NT2/D1 (cell line): ENCODE data around the gene TRIM25.

ENCODE experiments used
- DNase-seq: peaks from one replicate; pipeline ENCODE4 v3.0.0-alpha.2; 2011; ENCODE audit warnings: low read depth, low spot score
- H3K27me3 ChIP-seq: 2 replicates; pipeline ENCODE4 v1.6.0; 2011; ENCODE audit warnings: mild to moderate bottlenecking; ENCODE audit not compliant: insufficient read length, insufficient read depth
- H3K36me3 ChIP-seq: 2 replicates; pipeline ENCODE4 v1.6.1; 2011; ENCODE audit warnings: mild to moderate bottlenecking, low read length, mixed read lengths; ENCODE audit not compliant: insufficient read depth, insufficient read length
- H3K4me1 ChIP-seq: 2 replicates; pipeline ENCODE4 v1.5.1; 2011; ENCODE audit not compliant: insufficient read depth, insufficient read length
- H3K4me3 ChIP-seq: 2 replicates; pipeline ENCODE4 v1.5.1; 2011; ENCODE audit warnings: low read depth; ENCODE audit not compliant: insufficient read length
- H3K9ac ChIP-seq: 2 replicates; pipeline ENCODE4 v1.6.0; 2011; ENCODE audit warnings: low read depth; ENCODE audit not compliant: insufficient read length
- H3K9me3 ChIP-seq: 2 replicates; pipeline ENCODE4 v1.5.1; 2011; ENCODE audit warnings: mild to moderate bottlenecking, low read length; ENCODE audit not compliant: insufficient read depth
- SUZ12 ChIP-seq: IDR thresholded peaks from 2 replicates; pipeline ENCODE4 v1.6.1; 2011; ENCODE audit not compliant: insufficient read length, insufficient read depth; ENCODE audit errors: extremely low read depth
- YY1 ChIP-seq: IDR thresholded peaks from 2 replicates; pipeline ENCODE4 v1.6.1; 2011; ENCODE audit not compliant: insufficient read length, insufficient read depth
- ZNF274 ChIP-seq: IDR thresholded peaks from 2 replicates; pipeline ENCODE4 v1.6.1; 2011; ENCODE audit warnings: mild to moderate bottlenecking, low read depth, low read length

The TRIM25 gene

DNA sequence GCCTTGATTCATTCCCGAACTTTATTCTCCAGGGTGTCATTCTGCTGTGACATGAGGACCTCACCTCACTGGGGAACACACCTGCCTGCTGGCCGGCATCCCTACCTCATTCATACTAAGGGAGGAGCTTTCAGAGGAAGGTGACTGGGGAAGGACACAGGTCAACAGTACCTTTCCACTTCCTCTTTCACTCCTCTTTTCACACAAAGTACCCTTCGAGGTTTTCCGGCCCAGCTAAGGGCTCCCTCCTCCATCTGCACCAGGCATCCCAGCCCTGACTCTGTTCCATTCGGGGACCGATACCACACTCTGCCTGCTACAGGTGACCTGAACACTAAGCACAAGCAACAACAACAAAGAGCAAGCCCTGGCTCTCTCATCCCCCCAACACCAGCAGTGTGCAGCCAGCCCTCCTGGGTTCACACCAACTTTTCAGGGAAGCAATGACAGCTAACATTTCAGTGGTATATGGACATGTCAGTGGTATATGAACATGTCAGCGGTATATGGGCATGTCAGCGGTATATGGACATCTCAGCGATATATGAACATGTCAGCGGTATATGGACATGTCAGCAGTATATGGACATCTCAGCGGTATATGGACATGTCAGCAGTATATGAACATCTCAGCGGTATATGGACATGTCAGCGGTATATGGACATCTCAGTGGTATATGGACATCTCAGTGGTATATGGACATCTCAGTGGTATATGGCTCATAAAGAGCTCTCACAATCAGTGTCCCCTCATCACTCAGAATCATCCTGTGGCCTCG, 16.0 kb downstream of the TRIM25 start:
- Histone ChIP-seq H3K4me3 (no peak overlapping the region), H3K9ac (no peak overlapping the region), H3K36me3 (peaks cover 29% of the 10 kb centered on the region), H3K9me3 (no peaks in the 10 kb centered on the region), H3K27me3 (no peaks in the 10 kb centered on the region), H3K4me1 (peaks cover 13% of the 10 kb centered on the region)
- TF ChIP-seq YY1 (no peak), ZNF274 (no peak), SUZ12 (no peak)
- DNase-seq: no peak

DNA sequence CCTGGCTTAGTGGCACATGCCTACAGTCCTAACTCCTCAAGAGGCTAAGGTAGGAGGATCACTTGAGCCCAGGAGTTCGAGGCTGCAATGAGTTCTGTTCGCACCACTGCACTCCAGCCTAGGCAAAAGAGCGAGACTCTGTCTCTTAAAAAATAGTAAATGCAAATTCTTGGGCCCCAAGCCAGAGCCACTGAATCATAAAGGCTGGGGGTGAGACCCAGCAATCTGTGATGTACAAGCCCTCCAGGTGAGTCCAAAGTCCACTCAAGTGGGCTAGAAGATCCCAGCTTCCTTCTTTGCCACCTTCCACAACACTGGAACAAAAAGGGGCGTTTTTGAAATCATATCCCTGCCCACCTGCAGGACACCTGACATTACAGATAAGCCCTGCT, 16.9 kb downstream of the TRIM25 start:
- DNase-seq: no peak
- H3K27me3 ChIP-seq: no peaks in the 10 kb centered on the region
- H3K4me3 ChIP-seq: no peak overlapping the region
- H3K4me1 ChIP-seq: peaks cover 13% of the 10 kb centered on the region
- TF ChIP-seq ZNF274: no peak
- no peak for TF ChIP-seq SUZ12
- TF ChIP-seq YY1: no peak
- H3K9ac ChIP-seq: no peak overlapping the region
- peaks cover 25% of the 10 kb centered on the region for H3K36me3 ChIP-seq
- no peaks in the 10 kb centered on the region for H3K9me3 ChIP-seq

DNA sequence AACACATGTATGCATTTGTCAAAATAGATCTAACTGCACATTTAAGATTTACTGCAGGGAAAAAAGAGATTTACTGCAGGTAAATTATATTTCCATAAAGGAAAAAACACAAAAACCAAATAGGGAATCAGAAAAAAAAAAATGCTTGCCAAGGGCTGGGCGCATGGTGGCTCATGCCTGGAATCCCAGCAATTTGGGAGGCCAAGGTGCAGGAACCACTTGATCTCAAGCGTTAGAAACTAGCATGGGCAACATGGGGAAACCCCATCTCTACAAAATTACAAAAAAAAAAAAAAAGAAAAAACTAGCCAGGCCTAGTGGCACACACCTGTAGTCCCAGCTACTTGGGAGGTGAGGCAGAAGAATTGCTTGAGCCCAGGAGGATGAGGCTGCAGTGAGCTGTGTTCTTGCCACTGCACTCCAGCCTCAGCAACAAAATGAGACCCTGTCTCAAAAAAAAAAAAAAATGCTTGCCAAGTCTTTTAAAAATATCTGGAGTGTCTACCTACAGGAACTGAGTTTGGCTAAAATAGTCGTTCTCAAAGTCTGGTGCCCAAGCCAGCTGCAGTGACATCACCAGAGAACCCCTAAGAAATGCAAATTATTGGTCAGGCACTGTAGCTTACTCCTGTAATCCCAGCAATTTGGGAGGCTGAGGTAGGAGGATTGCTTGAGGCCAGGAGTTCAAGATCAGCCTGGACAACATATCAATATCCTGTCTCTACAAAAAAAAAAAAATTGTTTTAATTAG, 17.5 kb downstream of the TRIM25 start:
- Histone ChIP-seq H3K4me1 (peaks cover 13% of the 10 kb centered on the region), H3K36me3 (peaks cover 29% of the 10 kb centered on the region), H3K9ac (no peak overlapping the region), H3K9me3 (no peaks in the 10 kb centered on the region), H3K4me3 (no peak overlapping the region), H3K27me3 (no peaks in the 10 kb centered on the region)
- no peak for DNase-seq
- no peak for TF ChIP-seq YY1
- no peak for TF ChIP-seq ZNF274
- TF ChIP-seq SUZ12: no peak

DNA sequence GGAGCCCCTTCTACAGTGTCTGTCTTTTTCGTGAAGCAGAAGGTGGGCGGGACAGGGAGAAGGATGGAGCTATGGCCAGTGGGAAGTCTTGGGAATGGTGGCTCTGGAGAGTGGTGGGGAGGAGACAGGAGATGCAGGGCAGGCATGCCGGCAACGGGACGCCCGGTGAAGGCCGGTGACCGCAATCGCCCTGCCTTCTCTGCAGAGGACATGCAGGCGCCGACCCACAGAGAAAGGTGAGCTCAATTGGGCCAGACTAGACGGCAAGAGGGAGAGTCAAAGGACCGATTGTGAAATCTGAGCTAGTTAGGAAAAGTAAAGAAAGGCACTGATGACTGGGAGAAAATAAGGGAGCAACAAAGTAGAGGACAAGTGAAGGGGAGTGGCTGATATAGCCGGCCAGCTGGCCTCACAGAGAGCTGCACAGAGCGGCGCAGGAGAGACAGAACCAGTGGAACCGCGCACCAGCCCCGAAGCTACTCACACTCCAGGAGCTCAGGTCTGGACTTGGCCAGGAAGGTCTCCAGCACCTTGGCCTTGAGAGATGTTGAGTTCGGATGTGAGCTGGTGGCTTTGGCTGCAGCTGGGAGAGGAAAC, 18.9 kb downstream of the TRIM25 start:
- Histone ChIP-seq H3K36me3 (peaks cover 29% of the 10 kb centered on the region), H3K4me3 (no peak overlapping the region), H3K4me1 (peaks cover 13% of the 10 kb centered on the region), H3K9me3 (no peaks in the 10 kb centered on the region), H3K9ac (no peak overlapping the region), H3K27me3 (no peaks in the 10 kb centered on the region)
- no peak for TF ChIP-seq YY1
- TF ChIP-seq SUZ12: no peak
- TF ChIP-seq ZNF274: no peak
- DNase-seq: no peak

DNA sequence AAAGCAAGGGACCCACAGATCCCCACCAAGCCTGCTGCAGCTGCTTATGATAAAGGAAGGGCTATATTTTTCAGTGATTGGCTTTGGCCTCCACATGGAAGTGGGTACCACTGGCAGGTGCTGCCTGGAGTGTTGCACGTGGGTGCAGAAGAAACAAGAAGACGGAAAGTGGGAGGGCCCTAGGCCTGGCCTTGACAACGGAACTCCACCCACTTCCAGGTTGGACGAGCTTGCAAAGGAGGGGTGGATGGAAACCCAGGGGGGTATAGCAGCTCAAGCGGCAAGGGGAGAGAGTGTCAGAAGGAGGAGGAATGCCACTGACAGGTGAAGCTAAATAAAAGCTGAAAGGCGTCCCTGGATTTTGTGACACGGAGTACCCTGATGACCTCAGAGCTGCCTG, 20.3 kb downstream of the TRIM25 start:
- Histone ChIP-seq H3K27me3 (no peaks in the 10 kb centered on the region), H3K4me1 (peaks cover 7% of the 10 kb centered on the region), H3K9ac (no peak overlapping the region), H3K36me3 (peaks cover 26% of the 10 kb centered on the region), H3K4me3 (no peak overlapping the region), H3K9me3 (peaks cover 7% of the 10 kb centered on the region; the same call in 1 of the 2 replicates)
- DNase-seq: no peak
- TF ChIP-seq SUZ12 (no peak), YY1 (no peak), ZNF274 (no peak)

DNA sequence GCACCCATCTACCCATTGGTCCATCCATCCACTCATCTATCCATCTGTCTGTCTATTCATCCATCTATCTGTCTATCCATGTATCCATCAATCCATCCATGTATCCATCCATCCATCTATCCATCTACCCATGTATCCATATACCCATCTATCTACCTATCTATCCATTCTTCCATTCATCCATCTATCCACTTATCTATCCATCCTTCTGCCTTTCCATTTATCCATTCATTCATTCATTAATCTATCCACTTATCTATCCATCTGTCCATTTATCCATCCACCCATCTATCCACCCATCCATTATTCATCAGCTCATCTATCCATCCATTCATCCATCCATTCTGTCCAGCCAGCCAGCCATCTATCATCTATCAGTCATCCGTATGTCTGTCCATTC, 21.5 kb downstream of the TRIM25 start:
- Histone ChIP-seq H3K4me3 (no peak overlapping the region), H3K36me3 (peaks cover 23% of the 10 kb centered on the region)
- TF ChIP-seq YY1 (no peak), ZNF274 (no peak), SUZ12 (no peak)

DNA sequence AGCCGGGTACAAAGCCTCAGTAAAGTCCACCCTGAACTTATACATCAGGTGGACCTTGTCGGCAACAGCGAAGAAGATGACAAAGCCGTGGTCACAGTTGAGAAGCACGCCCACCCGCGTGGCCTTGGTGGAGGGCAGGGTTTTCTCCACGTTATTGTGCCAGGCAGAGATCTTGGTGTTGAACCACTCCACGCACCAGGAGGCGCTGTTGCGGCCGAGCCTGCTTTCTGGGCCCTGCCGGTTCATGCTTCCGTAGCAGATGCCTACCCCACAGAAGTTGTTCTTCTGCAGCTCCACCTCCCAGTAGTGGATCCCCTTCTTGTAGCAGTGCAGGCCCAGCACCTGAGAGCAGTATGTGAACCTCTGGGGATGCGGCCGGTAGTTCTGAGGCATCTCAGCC, 22.1 kb downstream of the TRIM25 start:
- Histone ChIP-seq H3K9me3 (peaks cover 24% of the 10 kb centered on the region; the same call in 1 of the 2 replicates), H3K4me1 (peaks cover 7% of the 10 kb centered on the region), H3K36me3 (peaks cover 23% of the 10 kb centered on the region), H3K4me3 (no peak overlapping the region), H3K9ac (no peak overlapping the region), H3K27me3 (no peaks in the 10 kb centered on the region)
- TF ChIP-seq ZNF274 (no peak), YY1 (no peak), SUZ12 (no peak)
- DNase-seq: no peak

More for the DNA sequence above, 21.5 kb downstream of the TRIM25 start:
- H3K9ac ChIP-seq: no peak overlapping the region
- H3K4me1 ChIP-seq: peaks cover 7% of the 10 kb centered on the region
- no peaks in the 10 kb centered on the region for H3K27me3 ChIP-seq
- H3K9me3 ChIP-seq: peaks cover 19% of the 10 kb centered on the region; the same call in 1 of the 2 replicates
- DNase-seq: no peak
